Stomach (tissue), 4 donors: ENCODE results near the gene COX14.

Source experiments
- POLR2A ChIP-seq, 4 donors: fragments of 450-650 bp; IDR thresholded peaks; one replicate each; pipeline ENCODE4 v1.6.1; 2016; ENCODE audit warnings: antibody characterized with exemption in 4 of 4, control low read depth in 2 of 4, mild to moderate bottlenecking in 1 of 4, moderate library complexity in 1 of 4
- POLR2AphosphoS5 ChIP-seq, 3 donors: sonication (generic); formaldehyde crosslinking; IDR thresholded peaks; one replicate each; pipeline ENCODE4 v1.6.1; 2016; ENCODE audit warnings: antibody characterized with exemption in 3 of 3
- TF ChIP-seq, protein P1 (sequence below), 7 experiments: fragments of 450-650 bp in 4 of 7; fragments of 200-600 bp in 3 of 7; sonication (generic) in 3 of 7; IDR thresholded peaks; one replicate each; pipeline ENCODE4 v1.5.1; 2016 to 2019; ENCODE audit warnings: antibody characterized with exemption in 7 of 7, control low read depth in 2 of 7, mild to moderate bottlenecking in 1 of 7

GRCh38 chr12:50109319-50109718 lies 2.7 kb upstream of the COX14 start:
- no peak for TF ChIP-seq POLR2A (IDR thresholded peaks at IDR 0.05)
- TF ChIP-seq, protein P1, sequence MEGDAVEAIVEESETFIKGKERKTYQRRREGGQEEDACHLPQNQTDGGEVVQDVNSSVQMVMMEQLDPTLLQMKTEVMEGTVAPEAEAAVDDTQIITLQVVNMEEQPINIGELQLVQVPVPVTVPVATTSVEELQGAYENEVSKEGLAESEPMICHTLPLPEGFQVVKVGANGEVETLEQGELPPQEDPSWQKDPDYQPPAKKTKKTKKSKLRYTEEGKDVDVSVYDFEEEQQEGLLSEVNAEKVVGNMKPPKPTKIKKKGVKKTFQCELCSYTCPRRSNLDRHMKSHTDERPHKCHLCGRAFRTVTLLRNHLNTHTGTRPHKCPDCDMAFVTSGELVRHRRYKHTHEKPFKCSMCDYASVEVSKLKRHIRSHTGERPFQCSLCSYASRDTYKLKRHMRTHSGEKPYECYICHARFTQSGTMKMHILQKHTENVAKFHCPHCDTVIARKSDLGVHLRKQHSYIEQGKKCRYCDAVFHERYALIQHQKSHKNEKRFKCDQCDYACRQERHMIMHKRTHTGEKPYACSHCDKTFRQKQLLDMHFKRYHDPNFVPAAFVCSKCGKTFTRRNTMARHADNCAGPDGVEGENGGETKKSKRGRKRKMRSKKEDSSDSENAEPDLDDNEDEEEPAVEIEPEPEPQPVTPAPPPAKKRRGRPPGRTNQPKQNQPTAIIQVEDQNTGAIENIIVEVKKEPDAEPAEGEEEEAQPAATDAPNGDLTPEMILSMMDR (IDR thresholded peaks at IDR 0.05), result no peak
- no peak for TF ChIP-seq POLR2AphosphoS5 (IDR thresholded peaks at IDR 0.05)
